ENCODE data around the gene WDR81. TPM values are rescaled to one million over a fixed set of nuclear protein-coding genes. Genes with fewer than 3 reads are reported as not detected.

Gene WDR81
- total RNA-seq, 2 donors from 2014 or later = 13.4 to 17.9 TPM

DNA sequence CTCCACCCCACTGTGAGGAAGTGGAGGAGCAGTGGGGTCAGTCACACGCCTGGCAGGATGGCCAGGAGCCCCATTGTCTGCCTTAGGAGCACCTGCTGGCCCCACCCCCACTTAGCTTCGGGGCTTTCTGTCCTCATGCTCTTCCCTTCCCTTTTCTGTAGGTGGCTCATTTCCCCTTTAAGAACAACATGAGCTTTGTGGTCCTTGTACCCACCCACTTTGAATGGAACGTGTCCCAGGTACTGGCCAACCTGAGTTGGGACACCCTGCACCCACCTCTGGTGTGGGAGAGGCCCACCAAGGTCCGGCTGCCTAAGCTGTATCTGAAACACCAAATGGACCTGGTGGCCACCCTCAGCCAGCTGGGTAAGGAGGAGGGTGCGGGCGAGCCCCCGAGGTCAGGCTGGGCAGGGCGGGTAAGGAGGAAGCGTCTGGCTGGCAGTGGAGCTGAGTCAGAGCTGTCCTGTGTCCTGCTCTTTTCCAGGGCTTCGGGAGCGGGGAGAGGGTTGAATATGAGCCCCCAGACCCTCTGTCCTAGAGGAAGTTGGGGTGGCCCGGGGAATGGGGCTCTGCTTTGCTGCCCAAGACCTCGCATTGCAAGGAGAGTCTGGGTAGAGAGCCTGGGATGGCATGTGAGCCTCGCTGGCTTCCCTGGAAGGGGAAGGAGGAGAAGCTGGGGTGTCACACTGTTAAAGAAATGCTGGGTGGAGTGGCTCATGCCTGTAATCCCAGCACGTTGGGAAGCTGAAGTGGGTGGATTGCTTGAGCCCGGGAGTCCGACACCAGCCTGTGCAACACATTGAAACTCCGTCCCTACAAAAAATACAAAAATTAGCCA lies 28.1 kb downstream of the WDR81 start:
- H3K27ac Mint-ChIP-seq = peak overlapping the region; percentile 26
- no peak overlapping the region for H3K27ac ChIP-seq (ENCODE audit: low read depth, low read length)
- peak; percentile 73 for DNase-seq
- no peak overlapping the region for H3K9ac ChIP-seq (ENCODE audit: extremely low read depth, low read length, poor library complexity, severe bottlenecking)
- H3K9me3 Mint-ChIP-seq = no peaks in the 10 kb centered on the region
- H3K9me3 ChIP-seq (ENCODE audit: control insufficient read depth, low read length) = no peaks in the 10 kb centered on the region
- 73 to 83% methylated on average over 6 to 18 of the region's 18 CpGs for WGBS, 2 experiments (ENCODE audit: insufficient coverage in 1 of 2, insufficient read length in 1 of 2)
- peaks cover 4% of the 10 kb centered on the region for H3K4me1 Mint-ChIP-seq
- no peak overlapping the region for H3K4me3 ChIP-seq (ENCODE audit: low read length)
- TF ChIP-seq, protein P1, sequence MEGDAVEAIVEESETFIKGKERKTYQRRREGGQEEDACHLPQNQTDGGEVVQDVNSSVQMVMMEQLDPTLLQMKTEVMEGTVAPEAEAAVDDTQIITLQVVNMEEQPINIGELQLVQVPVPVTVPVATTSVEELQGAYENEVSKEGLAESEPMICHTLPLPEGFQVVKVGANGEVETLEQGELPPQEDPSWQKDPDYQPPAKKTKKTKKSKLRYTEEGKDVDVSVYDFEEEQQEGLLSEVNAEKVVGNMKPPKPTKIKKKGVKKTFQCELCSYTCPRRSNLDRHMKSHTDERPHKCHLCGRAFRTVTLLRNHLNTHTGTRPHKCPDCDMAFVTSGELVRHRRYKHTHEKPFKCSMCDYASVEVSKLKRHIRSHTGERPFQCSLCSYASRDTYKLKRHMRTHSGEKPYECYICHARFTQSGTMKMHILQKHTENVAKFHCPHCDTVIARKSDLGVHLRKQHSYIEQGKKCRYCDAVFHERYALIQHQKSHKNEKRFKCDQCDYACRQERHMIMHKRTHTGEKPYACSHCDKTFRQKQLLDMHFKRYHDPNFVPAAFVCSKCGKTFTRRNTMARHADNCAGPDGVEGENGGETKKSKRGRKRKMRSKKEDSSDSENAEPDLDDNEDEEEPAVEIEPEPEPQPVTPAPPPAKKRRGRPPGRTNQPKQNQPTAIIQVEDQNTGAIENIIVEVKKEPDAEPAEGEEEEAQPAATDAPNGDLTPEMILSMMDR (conservative IDR thresholded peaks at IDR 0.05) = no peak
- no peaks in the 10 kb centered on the region for H3K36me3 ChIP-seq (ENCODE audit: control insufficient read depth, insufficient read depth, low read length)
- H3K36me3 Mint-ChIP-seq (ENCODE audit: low read depth) = no peaks in the 10 kb centered on the region
- H3K27me3 Mint-ChIP-seq (ENCODE audit: insufficient read depth) = peaks cover 2% of the 10 kb centered on the region
- H3K27me3 ChIP-seq (ENCODE audit: control insufficient read depth, insufficient read depth, low read length, poor library complexity, severe bottlenecking) = no peaks in the 10 kb centered on the region
- H3K4me1 ChIP-seq (ENCODE audit: control insufficient read depth, insufficient read depth, low read length) = no peaks in the 10 kb centered on the region
- H3K4me3 Mint-ChIP-seq = no peak overlapping the region

DNA sequence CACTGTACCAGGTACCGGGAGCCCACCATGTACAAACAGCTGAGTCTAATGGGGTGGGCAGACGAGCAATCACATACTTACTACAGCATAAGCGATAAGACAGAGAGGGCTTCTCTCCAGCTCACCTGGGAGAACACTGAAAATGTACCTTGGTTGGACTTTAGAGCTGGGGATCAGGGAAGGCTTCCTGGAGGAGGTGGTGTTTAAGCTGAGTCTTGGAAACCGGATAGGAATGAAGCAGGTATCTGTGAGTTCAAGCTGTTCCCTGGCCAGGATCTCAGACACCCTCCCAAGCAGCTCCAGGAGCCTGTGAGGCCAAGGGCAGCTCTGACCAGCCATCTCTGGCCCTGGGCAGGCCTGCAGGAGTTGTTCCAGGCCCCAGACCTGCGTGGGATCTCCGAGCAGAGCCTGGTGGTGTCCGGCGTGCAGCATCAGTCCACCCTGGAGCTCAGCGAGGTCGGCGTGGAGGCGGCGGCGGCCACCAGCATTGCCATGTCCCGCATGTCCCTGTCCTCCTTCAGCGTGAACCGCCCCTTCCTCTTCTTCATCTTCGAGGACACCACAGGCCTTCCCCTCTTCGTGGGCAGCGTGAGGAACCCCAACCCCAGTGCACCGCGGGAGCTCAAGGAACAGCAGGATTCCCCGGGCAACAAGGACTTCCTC lies 29.4 kb downstream of the WDR81 start:
- no peaks in the 10 kb centered on the region for H3K9me3 ChIP-seq (ENCODE audit: control insufficient read depth, low read length)
- Mint-ChIP-seq H3K4me1 (peaks cover 4% of the 10 kb centered on the region), H3K4me3 (no peak overlapping the region), H3K27me3 (ENCODE audit: insufficient read depth) (peaks cover 3% of the 10 kb centered on the region), H3K9me3 (no peaks in the 10 kb centered on the region), H3K36me3 (ENCODE audit: low read depth) (no peaks in the 10 kb centered on the region), H3K27ac (no peak overlapping the region)
- no peaks in the 10 kb centered on the region for H3K36me3 ChIP-seq (ENCODE audit: control insufficient read depth, insufficient read depth, low read length)
- WGBS, 2 experiments (ENCODE audit: insufficient coverage in 1 of 2, insufficient read length in 1 of 2) = 78 to 85% methylated on average over 5 to 23 of the region's 23 CpGs
- TF ChIP-seq, protein P1 (conservative IDR thresholded peaks at IDR 0.05) = no peak
- no peaks in the 10 kb centered on the region for H3K27me3 ChIP-seq (ENCODE audit: control insufficient read depth, insufficient read depth, low read length, poor library complexity, severe bottlenecking)
- peak; percentile 65 for DNase-seq
- H3K9ac ChIP-seq (ENCODE audit: extremely low read depth, low read length, poor library complexity, severe bottlenecking) = no peak overlapping the region
- no peak overlapping the region for H3K4me3 ChIP-seq (ENCODE audit: low read length)
- no peaks in the 10 kb centered on the region for H3K4me1 ChIP-seq (ENCODE audit: control insufficient read depth, insufficient read depth, low read length)
- no peak overlapping the region for H3K27ac ChIP-seq (ENCODE audit: low read depth, low read length)

DNA sequence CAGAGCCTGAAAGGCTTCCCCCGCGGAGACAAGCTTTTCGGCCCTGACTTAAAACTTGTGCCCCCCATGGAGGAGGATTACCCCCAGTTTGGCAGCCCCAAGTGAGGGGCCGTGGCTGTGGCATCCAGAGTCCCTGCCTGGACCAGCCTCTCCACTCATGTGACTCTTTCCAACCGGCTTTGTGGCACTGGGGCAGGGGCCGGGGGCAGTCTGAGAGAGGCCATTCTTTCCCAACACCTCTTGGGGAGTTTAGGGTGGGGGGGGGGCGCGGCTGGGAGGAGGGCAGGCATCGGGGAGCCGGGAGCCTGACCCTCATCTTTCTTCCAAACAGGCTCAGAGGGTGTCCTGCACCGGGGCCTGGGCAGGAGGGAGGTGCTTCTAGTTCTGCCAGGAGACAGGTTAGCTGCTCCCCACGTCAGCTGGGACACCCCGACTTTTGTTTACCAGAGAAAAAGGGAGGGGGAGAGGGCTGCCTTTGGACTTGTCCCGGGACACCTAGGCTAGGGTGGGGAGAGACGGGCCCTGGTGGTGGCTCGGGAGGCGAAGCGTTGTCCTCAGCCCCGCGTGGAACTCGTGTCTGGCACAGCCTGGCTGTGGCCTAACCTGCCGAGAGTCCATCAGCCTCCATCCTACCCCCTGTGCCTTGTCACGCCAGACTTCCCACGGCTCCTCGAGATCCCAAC lies 30.1 kb downstream of the WDR81 start:
- Histone ChIP-seq H3K9ac (ENCODE audit: extremely low read depth, low read length, poor library complexity, severe bottlenecking) (no peak overlapping the region), H3K36me3 (ENCODE audit: control insufficient read depth, insufficient read depth, low read length) (no peaks in the 10 kb centered on the region), H3K4me3 (ENCODE audit: low read length) (no peak overlapping the region), H3K27me3 (ENCODE audit: control insufficient read depth, insufficient read depth, low read length, poor library complexity, severe bottlenecking) (no peaks in the 10 kb centered on the region), H3K9me3 (ENCODE audit: control insufficient read depth, low read length) (no peaks in the 10 kb centered on the region), H3K27ac (ENCODE audit: low read depth, low read length) (no peak overlapping the region), H3K4me1 (ENCODE audit: control insufficient read depth, insufficient read depth, low read length) (no peaks in the 10 kb centered on the region)
- DNase-seq = peak; percentile 59
- H3K4me1 Mint-ChIP-seq = peaks cover 4% of the 10 kb centered on the region
- no peak overlapping the region for H3K4me3 Mint-ChIP-seq
- no peaks in the 10 kb centered on the region for H3K36me3 Mint-ChIP-seq (ENCODE audit: low read depth)
- no peak overlapping the region for H3K27ac Mint-ChIP-seq
- WGBS, 2 experiments (ENCODE audit: insufficient coverage in 1 of 2, insufficient read length in 1 of 2) = 84 to 85% methylated on average over 12 to 24 of the region's 25 CpGs
- peaks cover 3% of the 10 kb centered on the region for H3K27me3 Mint-ChIP-seq (ENCODE audit: insufficient read depth)
- no peaks in the 10 kb centered on the region for H3K9me3 Mint-ChIP-seq
- TF ChIP-seq, protein P1 (conservative IDR thresholded peaks at IDR 0.05) = no peak
